Measurements from ENCODE around the gene MRM2.

The MRM2 gene

GRCh38 chr7:2227699-2228098, 14.3 kb downstream of the MRM2 start:
- H3K36me3 ChIP-seq: peaks cover 66% of the 10 kb centered on the region

GRCh38 chr7:2225830-2226229, 16.2 kb downstream of the MRM2 start:
- no peak for TF ChIP-seq CTCF (IDR thresholded peaks at IDR 0.05)
- Histone ChIP-seq H3K4me1 (ENCODE audit: control insufficient read depth in 1 of 2, insufficient read depth in 1 of 2, low read depth in 1 of 2, low read length in 1 of 2) (no peaks in the 10 kb centered on the region), H3K27ac (no peak overlapping the region), H3K9me3 (no peaks in the 10 kb centered on the region), H3K27me3 (no peaks in the 10 kb centered on the region), H3K36me3 (peaks cover 85% of the 10 kb centered on the region), H3K4me3 (ENCODE audit: low read depth in 1 of 2, low read length in 1 of 2) (no peak overlapping the region)

More at GRCh38 chr7:2227699-2228098, 14.3 kb downstream of the MRM2 start:
- H3K9me3 ChIP-seq: no peaks in the 10 kb centered on the region
- peaks cover 9% of the 10 kb centered on the region in 2 experiments for H3K4me1 ChIP-seq (ENCODE audit: control insufficient read depth in 1 of 2, insufficient read depth in 1 of 2, low read depth in 1 of 2, low read length in 1 of 2)
- no peak for TF ChIP-seq CTCF (IDR thresholded peaks at IDR 0.05)
- no peak overlapping the region for H3K4me3 ChIP-seq (ENCODE audit: low read depth in 1 of 2, low read length in 1 of 2)
- no peaks in the 10 kb centered on the region for H3K27me3 ChIP-seq
- no peak overlapping the region for H3K27ac ChIP-seq

GRCh38 chr7:2225336-2225735, 16.7 kb downstream of the MRM2 start:
- Histone ChIP-seq H3K27me3 (no peaks in the 10 kb centered on the region), H3K4me1 (ENCODE audit: control insufficient read depth in 1 of 2, insufficient read depth in 1 of 2, low read depth in 1 of 2, low read length in 1 of 2) (no peaks in the 10 kb centered on the region), H3K36me3 (peaks cover 90% of the 10 kb centered on the region), H3K27ac (no peak overlapping the region), H3K4me3 (ENCODE audit: low read depth in 1 of 2, low read length in 1 of 2) (no peak overlapping the region), H3K9me3 (no peaks in the 10 kb centered on the region)
- TF ChIP-seq CTCF (IDR thresholded peaks at IDR 0.05): no peak

- H3K4me1 ChIP-seq (ENCODE audit: control insufficient read depth in 1 of 2, insufficient read depth in 1 of 2, low read depth in 1 of 2, low read length in 1 of 2): no peaks in the 10 kb centered on the region
- no peak for TF ChIP-seq CTCF (IDR thresholded peaks at IDR 0.05)
- H3K27ac ChIP-seq: no peak overlapping the region
- H3K9me3 ChIP-seq: no peaks in the 10 kb centered on the region
- no peaks in the 10 kb centered on the region for H3K27me3 ChIP-seq
- H3K36me3 ChIP-seq: peaks cover 93% of the 10 kb centered on the region
- H3K4me3 ChIP-seq (ENCODE audit: low read depth in 1 of 2, low read length in 1 of 2): no peak overlapping the region
Measured at GRCh38 chr7:2224934-2225333, 17.1 kb downstream of the MRM2 start.

GRCh38 chr7:2224491-2224928, 17.5 kb downstream of the MRM2 start:
- no peaks in the 10 kb centered on the region for H3K9me3 ChIP-seq
- H3K4me1 ChIP-seq (ENCODE audit: control insufficient read depth in 1 of 2, insufficient read depth in 1 of 2, low read depth in 1 of 2, low read length in 1 of 2): no peaks in the 10 kb centered on the region
- H3K4me3 ChIP-seq (ENCODE audit: low read depth in 1 of 2, low read length in 1 of 2): no peak overlapping the region
- no peaks in the 10 kb centered on the region for H3K27me3 ChIP-seq
- peaks cover 89% of the 10 kb centered on the region for H3K36me3 ChIP-seq
- TF ChIP-seq CTCF (IDR thresholded peaks at IDR 0.05): no peak
- H3K27ac ChIP-seq: no peak overlapping the region

- H3K27me3 ChIP-seq: no peaks in the 10 kb centered on the region
- peaks cover 95% of the 10 kb centered on the region for H3K36me3 ChIP-seq
- no peak overlapping the region for H3K4me3 ChIP-seq (ENCODE audit: low read depth in 1 of 2, low read length in 1 of 2)
- H3K27ac ChIP-seq: no peak overlapping the region
- no peaks in the 10 kb centered on the region for H3K9me3 ChIP-seq
- no peaks in the 10 kb centered on the region for H3K4me1 ChIP-seq (ENCODE audit: control insufficient read depth in 1 of 2, insufficient read depth in 1 of 2, low read depth in 1 of 2, low read length in 1 of 2)
- TF ChIP-seq CTCF (IDR thresholded peaks at IDR 0.05): no peak
Measured at GRCh38 chr7:2223321-2223720, 18.7 kb downstream of the MRM2 start.
